Measurements from ENCODE around the gene SRP14. TPM values are rescaled to one million over a fixed set of nuclear protein-coding genes. Genes with fewer than 3 reads are reported as not detected.
A peak's percentile ranks its signal among the peaks of the same experiment; 100 is the strongest.

The SRP14 gene
- total and polyA plus RNA-seq, 9 of the 15 experiments (the other 6 are each of a cell fraction or from before 2014, with no cell fraction given) = 161 to 1,097 (median 402) TPM

- ChIA-PET POLR2A (interaction anchor here (0.6 to 0.9 kb wide), 3 partner anchors 9 to 347 kb away, joined by 3 to 4 read pairs (median 3); no protein-coding TSS in a partner anchor), CTCF (ENCODE audit: low intra/inter-chr PET ratio) (interaction anchor here (1.4 to 2.8 kb wide), 4 partner anchors 61 to 230 kb away, joined by 5 to 56 read pairs (median 8); no protein-coding TSS in a partner anchor)
- Histone ChIP-seq H3K27me3 (ENCODE audit: control insufficient read depth in 2 of 2, insufficient read depth in 2 of 2, low read length in 2 of 2) (no peaks in the 10 kb centered on the region), H3K9ac (ENCODE audit: insufficient read depth in 1 of 2, low read depth in 2 of 2, low read length in 2 of 2) (peak overlapping the region; percentile 45 to 62; a peak in 2 of 4 replicates), H4K20me1 (replicated peaks; ENCODE audit: control insufficient read depth, insufficient read depth, low read length) (no peaks in the 10 kb centered on the region), H2AFZ (ENCODE audit: low read depth, low read length) (peak overlapping the region; percentile 87; the same call in 1 of the 2 replicates), H3K4me2 (ENCODE audit: insufficient read depth, low read length) (peak overlapping the region; percentile 67; the same call in 1 of the 2 replicates), H3K27ac (ENCODE audit: extremely low read depth, low read depth, low read length) (no peak overlapping the region), H3K4me1 (replicated peaks in 1 of 2; ENCODE audit: control insufficient read depth in 2 of 2, insufficient read depth in 2 of 2, low read length in 2 of 2) (peaks cover 19 to 20% of the 10 kb centered on the region in 2 experiments), H3K36me3 (ENCODE audit: control insufficient read depth, insufficient read depth, low read length) (peaks cover 9% of the 10 kb centered on the region; the same call in 1 of the 3 replicates), H3K9me3 (replicated peaks; ENCODE audit: control insufficient read depth, insufficient read depth, low read depth, low read length) (no peaks in the 10 kb centered on the region), H3K4me3 (no peak overlapping the region), H3K9me1 (ENCODE audit: control insufficient read depth, insufficient read depth, low read length) (no peaks in the 10 kb centered on the region), H3K79me2 (ENCODE audit: control insufficient read depth, insufficient read depth, low read length) (peaks cover 15% of the 10 kb centered on the region)
- ATAC-seq (no peak), FAIRE-seq (no peak), DNase-seq (ENCODE audit: extremely low read depth in 1 of 4, low spot score in 3 of 4) (no peak)
- intact Hi-C loops (cut with micrococcal nuclease) = loop anchor here (2.0 kb wide), 2 partner anchors 63 to 173 kb away; no protein-coding TSS in a partner anchor
- in situ Hi-C loops (cut with MboI) = no loop called here
- TF ChIP-seq ADNP (tag; IDR thresholded peaks at IDR 0.05) = peak; percentile 81; the same call in 1 of the 2 replicates
- peak in 1 of 2 experiments; percentile 31; a peak in 1 of 4 replicates for TF ChIP-seq KDM1A (IDR thresholded peaks at IDR 0.05)
- TF ChIP-seq CCAR2 (IDR thresholded peaks at IDR 0.05; ENCODE audit: low read depth, low read length) = no peak
- peak; percentile 76 for TF ChIP-seq RBM25 (IDR thresholded peaks at IDR 0.05; ENCODE audit: low read depth, low read length, severe bottlenecking)
- peak; percentile 80 for TF ChIP-seq BCOR (IDR thresholded peaks at IDR 0.05)
- no peak for TF ChIP-seq ZNF316 (IDR thresholded peaks at IDR 0.05)
- TF ChIP-seq SP1 (CRISPR knock-in tag; IDR thresholded peaks at IDR 0.05) = peak; percentile 9; the same call in 1 of the 2 replicates
- no peak for TF ChIP-seq SAP30 (IDR thresholded peaks at IDR 0.05; ENCODE audit: borderline replicate concordance, insufficient read depth, low read depth, low read length, poor library complexity, severe bottlenecking)
- 0 out of 2 replicates have a peak, but pooled peaks have one; percentile 6 for TF ChIP-seq SPI1 (IDR thresholded peaks at IDR 0.05; ENCODE audit: borderline replicate concordance, low read depth, low read length)
- 64% methylated on average over 10 of the region's 10 CpGs for WGBS (ENCODE audit: insufficient coverage, low coverage, missing lambda C conversion rate)
- BruUV-seq (replicated peaks) = no TSS peak
Observed at GRCh38 chr15:40043927-40044716, 5.1 kb upstream of the SRP14 start.

All from K562 (cell line).